Measurements from ENCODE around the gene NKAIN1. TPM values are rescaled to one million over a fixed set of nuclear protein-coding genes. Genes with fewer than 3 reads are reported as not detected.
"Not testable (repeated sequence)": the region's sequence is repeated elsewhere in the genome, so short reads cannot be mapped to it uniquely, and the experiment has no call there.

The NKAIN1 gene
- total and polyA plus RNA-seq, 2 donors (not counting 1 experiment from before 2014, with no cell fraction given): not detected

DNA sequence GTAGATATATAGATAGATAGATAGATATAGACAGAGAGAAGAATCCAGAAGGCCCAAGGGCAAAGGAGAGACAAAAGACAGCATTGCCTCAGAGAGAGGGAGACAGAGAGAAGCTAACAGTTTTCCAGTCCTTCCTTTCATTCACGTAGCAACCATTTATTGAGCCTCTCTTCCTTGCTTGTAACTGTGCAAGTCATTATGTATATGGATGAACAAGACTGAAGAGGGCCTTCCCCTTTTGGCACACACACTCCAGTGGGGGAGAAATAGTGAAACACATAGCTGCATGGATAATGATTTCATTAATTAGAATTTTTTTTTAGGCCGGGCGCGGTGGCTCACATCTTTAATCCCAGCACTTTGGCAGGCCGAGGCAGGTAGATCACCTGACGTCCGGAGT is 99.4 kb downstream of the NKAIN1 start:
- no peak overlapping the region for H3K4me2 ChIP-seq (replicated peaks; ENCODE audit: low read depth, low read length, poor library complexity, severe bottlenecking)
- CTCF ChIA-PET: no interaction called here

GRCh38 chr1:31138797-31139521 is 100.7 kb downstream of the NKAIN1 start:
- WGBS (ENCODE audit: insufficient coverage): 86% methylated on average over 10 of the region's 12 CpGs
- H3K27ac Mint-ChIP-seq; DNase-seq; H3K27me3 Mint-ChIP-seq; H3K9me3 ChIP-seq (ENCODE audit: control extremely low read depth in 1 of 3, control insufficient read depth in 2 of 3, insufficient read depth in 1 of 3, low read length in 2 of 3); H3K27ac ChIP-seq (ENCODE audit: low read length in 2 of 2); H2AFZ ChIP-seq (ENCODE audit: insufficient read depth, low read depth, low read length, poor library complexity, severe bottlenecking); H4K20me1 ChIP-seq (ENCODE audit: control insufficient read depth, insufficient read depth, low read length, poor library complexity, severe bottlenecking); H3K36me3 ChIP-seq (replicated peaks in 1 of 2; ENCODE audit: control extremely low read depth in 1 of 2, control insufficient read depth in 1 of 2, extremely low read depth in 1 of 2, insufficient read depth in 2 of 2, low read length in 1 of 2); POLR2A ChIA-PET; H3K27me3 ChIP-seq (replicated peaks in 1 of 4; ENCODE audit: control extremely low read depth in 1 of 4, control insufficient read depth in 3 of 4, insufficient read depth in 4 of 4, low read length in 3 of 4); H3K4me1 ChIP-seq (ENCODE audit: control insufficient read depth in 2 of 2, insufficient read depth in 2 of 2, low read length in 2 of 2); H3K9me3 Mint-ChIP-seq (ENCODE audit: insufficient read depth); H3K4me2 ChIP-seq (replicated peaks; ENCODE audit: low read depth, low read length, poor library complexity, severe bottlenecking); H3K4me3 Mint-ChIP-seq; ATAC-seq (ENCODE audit: low read depth); intact Hi-C loops (cut with micrococcal nuclease); H3K79me2 ChIP-seq (ENCODE audit: control insufficient read depth, insufficient read depth, low read length); H3K4me3 ChIP-seq (ENCODE audit: control extremely low read depth in 1 of 5, extremely low read depth in 1 of 5, insufficient read depth in 1 of 5, low read depth in 2 of 5, low read length in 4 of 5); H3K4me1 Mint-ChIP-seq; CTCF ChIA-PET; H3K9ac ChIP-seq (ENCODE audit: low read length): not testable (repeated sequence)

More for the DNA sequence above, 99.4 kb downstream of the NKAIN1 start:
- no peaks in the 10 kb centered on the region for H3K36me3 ChIP-seq (replicated peaks in 1 of 2; ENCODE audit: control extremely low read depth in 1 of 2, control insufficient read depth in 1 of 2, extremely low read depth in 1 of 2, insufficient read depth in 2 of 2, low read length in 1 of 2)
- intact Hi-C loops (cut with micrococcal nuclease): no loop called here
- no peaks in the 10 kb centered on the region for H4K20me1 ChIP-seq (ENCODE audit: control insufficient read depth, insufficient read depth, low read length, poor library complexity, severe bottlenecking)
- peaks cover 0 to 6% (median 0%) of the 10 kb centered on the region in 3 donors for H3K9me3 ChIP-seq (ENCODE audit: control extremely low read depth in 1 of 3, control insufficient read depth in 2 of 3, insufficient read depth in 1 of 3, low read length in 2 of 3)
- Mint-ChIP-seq H3K27me3 (peaks cover 3% of the 10 kb centered on the region), H3K9me3 (ENCODE audit: insufficient read depth) (no peaks in the 10 kb centered on the region), H3K27ac (no peak overlapping the region), H3K4me1 (no peaks in the 10 kb centered on the region), H3K4me3 (no peak overlapping the region)
- no peak overlapping the region for H2AFZ ChIP-seq (ENCODE audit: insufficient read depth, low read depth, low read length, poor library complexity, severe bottlenecking)
- no peaks in the 10 kb centered on the region for H3K79me2 ChIP-seq (ENCODE audit: control insufficient read depth, insufficient read depth, low read length)
- H3K27me3 ChIP-seq (replicated peaks in 1 of 4; ENCODE audit: control extremely low read depth in 1 of 4, control insufficient read depth in 3 of 4, insufficient read depth in 4 of 4, low read length in 3 of 4): no peaks in the 10 kb centered on the region
- DNase-seq (no peak), ATAC-seq (ENCODE audit: low read depth) (no peak)
- POLR2A ChIA-PET: no interaction called here
- H3K4me1 ChIP-seq (ENCODE audit: control insufficient read depth in 2 of 2, insufficient read depth in 2 of 2, low read length in 2 of 2): no peaks in the 10 kb centered on the region
- no peak overlapping the region for H3K9ac ChIP-seq (ENCODE audit: low read length)
- TF ChIP-seq, protein P1, sequence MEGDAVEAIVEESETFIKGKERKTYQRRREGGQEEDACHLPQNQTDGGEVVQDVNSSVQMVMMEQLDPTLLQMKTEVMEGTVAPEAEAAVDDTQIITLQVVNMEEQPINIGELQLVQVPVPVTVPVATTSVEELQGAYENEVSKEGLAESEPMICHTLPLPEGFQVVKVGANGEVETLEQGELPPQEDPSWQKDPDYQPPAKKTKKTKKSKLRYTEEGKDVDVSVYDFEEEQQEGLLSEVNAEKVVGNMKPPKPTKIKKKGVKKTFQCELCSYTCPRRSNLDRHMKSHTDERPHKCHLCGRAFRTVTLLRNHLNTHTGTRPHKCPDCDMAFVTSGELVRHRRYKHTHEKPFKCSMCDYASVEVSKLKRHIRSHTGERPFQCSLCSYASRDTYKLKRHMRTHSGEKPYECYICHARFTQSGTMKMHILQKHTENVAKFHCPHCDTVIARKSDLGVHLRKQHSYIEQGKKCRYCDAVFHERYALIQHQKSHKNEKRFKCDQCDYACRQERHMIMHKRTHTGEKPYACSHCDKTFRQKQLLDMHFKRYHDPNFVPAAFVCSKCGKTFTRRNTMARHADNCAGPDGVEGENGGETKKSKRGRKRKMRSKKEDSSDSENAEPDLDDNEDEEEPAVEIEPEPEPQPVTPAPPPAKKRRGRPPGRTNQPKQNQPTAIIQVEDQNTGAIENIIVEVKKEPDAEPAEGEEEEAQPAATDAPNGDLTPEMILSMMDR (IDR thresholded peaks at IDR 0.05): no peak
- H3K4me3 ChIP-seq (ENCODE audit: control extremely low read depth in 1 of 5, extremely low read depth in 1 of 5, insufficient read depth in 1 of 5, low read depth in 2 of 5, low read length in 4 of 5): no peak overlapping the region
- WGBS (ENCODE audit: insufficient coverage): 100% methylated on average over 3 of the region's 7 CpGs
- H3K27ac ChIP-seq (ENCODE audit: low read length in 2 of 2): no peak overlapping the region

DNA sequence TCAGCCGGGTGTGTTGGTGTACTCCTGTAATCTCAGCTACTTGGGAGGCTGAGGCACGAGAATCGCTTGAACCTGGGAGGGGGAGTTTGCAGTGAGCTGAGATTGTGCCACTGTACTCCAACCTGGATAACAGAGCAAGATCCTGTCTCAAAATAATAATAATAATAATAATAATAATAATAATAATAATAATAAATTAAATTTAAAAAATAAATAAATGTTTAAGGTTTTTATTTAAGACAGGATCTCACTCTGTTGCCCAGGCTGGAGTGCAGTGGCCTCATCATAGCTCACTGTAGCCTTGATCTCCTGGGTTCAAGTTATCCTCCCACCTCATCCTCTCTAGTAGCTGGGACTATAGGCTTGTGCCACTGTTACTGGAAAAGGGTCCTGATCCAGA is 101.8 kb downstream of the NKAIN1 start:
- H3K27ac Mint-ChIP-seq; H3K4me1 ChIP-seq (ENCODE audit: control insufficient read depth in 2 of 2, insufficient read depth in 2 of 2, low read length in 2 of 2); H3K4me1 Mint-ChIP-seq; H2AFZ ChIP-seq (ENCODE audit: insufficient read depth, low read depth, low read length, poor library complexity, severe bottlenecking); H3K79me2 ChIP-seq (ENCODE audit: control insufficient read depth, insufficient read depth, low read length); H3K4me2 ChIP-seq (replicated peaks; ENCODE audit: low read depth, low read length, poor library complexity, severe bottlenecking); POLR2A ChIA-PET; H3K4me3 Mint-ChIP-seq; H3K27me3 ChIP-seq (replicated peaks in 1 of 4; ENCODE audit: control extremely low read depth in 1 of 4, control insufficient read depth in 3 of 4, insufficient read depth in 4 of 4, low read length in 3 of 4); H3K9me3 Mint-ChIP-seq (ENCODE audit: insufficient read depth); DNase-seq; H3K36me3 ChIP-seq (replicated peaks in 1 of 2; ENCODE audit: control extremely low read depth in 1 of 2, control insufficient read depth in 1 of 2, extremely low read depth in 1 of 2, insufficient read depth in 2 of 2, low read length in 1 of 2); H3K9ac ChIP-seq (ENCODE audit: low read length); intact Hi-C loops (cut with micrococcal nuclease); ATAC-seq (ENCODE audit: low read depth); H3K27ac ChIP-seq (ENCODE audit: low read length in 2 of 2); H4K20me1 ChIP-seq (ENCODE audit: control insufficient read depth, insufficient read depth, low read length, poor library complexity, severe bottlenecking); H3K27me3 Mint-ChIP-seq; H3K4me3 ChIP-seq (ENCODE audit: control extremely low read depth in 1 of 5, extremely low read depth in 1 of 5, insufficient read depth in 1 of 5, low read depth in 2 of 5, low read length in 4 of 5); H3K9me3 ChIP-seq (ENCODE audit: control extremely low read depth in 1 of 3, control insufficient read depth in 2 of 3, insufficient read depth in 1 of 3, low read length in 2 of 3): not testable (repeated sequence)
- WGBS (ENCODE audit: insufficient coverage): no CpG with 5 or more reads among the region's 3 CpGs
- CTCF ChIA-PET: interaction anchor here (0.6 kb wide), 1 partner anchor 30 kb away, joined by 4 read pairs; no protein-coding TSS in a partner anchor
